Retinal pigment epithelial cell (primary cell): Measurements from ENCODE around the gene PARD3.
"Not testable (repeated sequence)": the region's sequence is repeated elsewhere in the genome, so short reads cannot be mapped to it uniquely, and the experiment has no call there.

Experiments
- DNase-seq: peaks from one replicate; pipeline ENCODE4 v3.0.0-alpha.2; 2010; ENCODE audit warnings: low read depth
- H3K4me3 ChIP-seq: 2 replicates; pipeline ENCODE4 v1.5.1; 2011; ENCODE audit warnings: mild to moderate bottlenecking, low read length, control low read depth, moderate library complexity
- CTCF ChIP-seq: conservative IDR thresholded peaks from 2 replicates; pipeline ENCODE4 v1.5.1; 2011; ENCODE audit warnings: low read depth, low read length, control low read depth, inconsistent platforms

The PARD3 gene

DNA sequence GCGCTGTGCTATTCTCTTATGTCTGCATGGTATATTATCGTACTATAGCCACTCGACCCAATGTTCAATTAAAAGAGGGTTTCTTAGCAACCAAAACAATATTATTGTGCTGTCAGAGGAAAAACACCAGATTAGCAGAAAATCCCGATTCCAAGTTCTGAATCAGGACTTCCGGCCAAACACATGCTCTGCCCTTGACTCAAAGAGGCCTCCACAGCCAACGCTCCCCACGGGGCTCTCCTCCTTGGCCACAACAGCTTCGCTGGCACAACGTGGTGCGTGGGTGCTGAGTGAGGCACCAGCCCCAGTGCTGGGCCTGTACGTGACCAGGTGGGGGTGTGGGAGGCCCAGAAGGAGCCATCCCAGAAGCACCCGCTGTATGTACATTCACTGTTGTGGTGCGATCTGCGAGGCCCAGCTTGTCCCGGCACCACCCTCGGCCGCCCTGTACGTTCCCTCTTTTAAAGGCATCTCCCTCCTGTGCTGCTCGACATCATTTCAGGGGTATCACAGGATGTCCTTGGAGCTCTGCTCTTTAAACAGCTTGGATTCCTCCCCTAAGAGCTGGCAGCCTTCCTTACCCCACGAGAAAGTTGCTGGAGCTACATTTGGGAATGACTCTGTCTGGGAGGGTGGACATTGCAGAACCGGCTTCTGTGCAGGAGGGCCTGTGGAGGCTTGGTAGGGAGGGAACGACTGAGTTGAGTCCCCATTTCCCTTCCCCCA, 736.2 kb downstream of the PARD3 start:
- no peak for TF ChIP-seq CTCF
- no peak overlapping the region for H3K4me3 ChIP-seq
- no peak for DNase-seq

GRCh38 chr10:34078017-34078744, 736.9 kb downstream of the PARD3 start:
- H3K4me3 ChIP-seq, result no peak overlapping the region
- DNase-seq, result no peak
- TF ChIP-seq CTCF, result peak; percentile 38

DNA sequence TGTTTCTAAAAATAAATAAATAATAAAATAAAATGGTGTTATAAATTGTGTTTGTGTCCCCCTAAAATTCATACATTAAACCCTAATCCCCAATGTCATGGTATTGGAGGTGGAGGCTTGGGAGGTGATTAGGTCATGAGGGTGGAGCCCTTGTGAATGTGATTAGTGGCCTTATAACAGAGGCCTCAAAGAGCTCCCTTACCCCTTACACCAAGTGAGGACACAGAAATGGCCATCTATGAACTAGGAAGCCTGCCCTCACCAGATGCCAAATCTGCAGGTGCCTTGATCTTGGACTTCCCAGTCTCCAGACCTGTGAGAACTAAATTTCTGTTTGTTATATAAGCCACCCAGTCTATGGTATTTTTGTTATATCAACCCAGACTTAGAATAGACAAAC, 738.7 kb downstream of the PARD3 start:
- no peak for DNase-seq
- no peak overlapping the region for H3K4me3 ChIP-seq
- no peak for TF ChIP-seq CTCF

- H3K4me3 ChIP-seq, result no peak overlapping the region
- no peak for DNase-seq
- no peak for TF ChIP-seq CTCF
These were observed 739.7 kb downstream of the PARD3 start for GRCh38 chr10:34075254-34075926.

GRCh38 chr10:34074051-34074450, 741.0 kb downstream of the PARD3 start:
- no peak overlapping the region for H3K4me3 ChIP-seq
- no peak for TF ChIP-seq CTCF
- DNase-seq, result no peak

- H3K4me3 ChIP-seq, DNase-seq: not testable (repeated sequence)
These were observed 747.4 kb downstream of the PARD3 start for GRCh38 chr10:34067741-34068140.

- DNase-seq, result no peak
- H3K4me3 ChIP-seq, result no peak overlapping the region
- TF ChIP-seq CTCF, result no peak
These were observed 751.5 kb downstream of the PARD3 start for GRCh38 chr10:34063592-34063991.
